Neural crest cell (in vitro differentiated cells): ENCODE measurements around the gene LAGE3. TPM values are rescaled to one million over a fixed set of nuclear protein-coding genes. Genes with fewer than 3 reads are reported as not detected.

Source experiments
- DNase-seq: peaks from one replicate; pipeline ENCODE4 v3.0.0; 2021; ENCODE audit warnings: low read depth, mixed read lengths, low spot score
- H3K27ac Mint-ChIP-seq: one replicate; pipeline ENCODE4 v1.8.0; 2021; ENCODE audit warnings: mild to moderate bottlenecking, mixed read lengths; ENCODE audit not compliant: unreplicated experiment
- H3K27me3 Mint-ChIP-seq: 2 replicates; pipeline ENCODE4 v1.8.0; 2021; ENCODE audit warnings: low read depth, mild to moderate bottlenecking, mixed read lengths
- H3K36me3 Mint-ChIP-seq: 2 replicates; pipeline ENCODE4 v1.8.0; 2021; ENCODE audit warnings: low read depth, mild to moderate bottlenecking, mixed read lengths
- H3K4me1 Mint-ChIP-seq: 2 replicates; pipeline ENCODE4 v1.8.0; 2021; ENCODE audit warnings: mixed read lengths
- H3K4me3 Mint-ChIP-seq: one replicate; pipeline ENCODE4 v1.8.0; 2021; ENCODE audit warnings: mild to moderate bottlenecking, mixed read lengths
- H3K9me3 Mint-ChIP-seq: 2 replicates; pipeline ENCODE4 v1.8.0; 2021; ENCODE audit warnings: mixed read lengths
- CTCF ChIP-seq: fragments of 200-600 bp; sonication (generic); conservative IDR thresholded peaks from 2 replicates; pipeline ENCODE4 v1.5.0; 2021; ENCODE audit warnings: antibody characterized with exemption, mild to moderate bottlenecking
- total RNA-seq: library from RNA; stranded (reverse); gene quantifications from 2 replicates; pipeline ENCODE4 v1.2.1, GENCODE V29; 2021

The LAGE3 gene
- total RNA-seq, 1 donor from 2014 or later = 22.6 TPM

GRCh38 chrX:154488336-154489075, 9.4 kb upstream of the LAGE3 start:
- peaks cover 5% of the 10 kb centered on the region for H3K36me3 Mint-ChIP-seq
- no peaks in the 10 kb centered on the region for H3K9me3 Mint-ChIP-seq
- no peaks in the 10 kb centered on the region for H3K27me3 Mint-ChIP-seq
- H3K27ac Mint-ChIP-seq = no peak overlapping the region
- DNase-seq = no peak
- no peak for TF ChIP-seq CTCF
- H3K4me1 Mint-ChIP-seq = peaks cover 6% of the 10 kb centered on the region
- peak overlapping the region; percentile 87 for H3K4me3 Mint-ChIP-seq

- Mint-ChIP-seq H3K9me3 (no peaks in the 10 kb centered on the region), H3K36me3 (peaks cover 9% of the 10 kb centered on the region), H3K4me3 (peak overlapping the region; percentile 87), H3K27ac (no peak overlapping the region), H3K4me1 (peaks cover 6% of the 10 kb centered on the region), H3K27me3 (no peaks in the 10 kb centered on the region)
- TF ChIP-seq CTCF = no peak
- no peak for DNase-seq
Measured at GRCh38 chrX:154487518-154488290, 8.6 kb upstream of the LAGE3 start.

- no peaks in the 10 kb centered on the region for H3K27me3 Mint-ChIP-seq
- H3K4me1 Mint-ChIP-seq = peaks cover 6% of the 10 kb centered on the region
- DNase-seq = peak; percentile 31
- peaks cover 12% of the 10 kb centered on the region for H3K36me3 Mint-ChIP-seq
- no peak within 1 kb of the TSS for H3K27ac Mint-ChIP-seq
- no peak for TF ChIP-seq CTCF
- peak within 1 kb of the TSS; percentile 87 for H3K4me3 Mint-ChIP-seq
- no peaks in the 10 kb centered on the region for H3K9me3 Mint-ChIP-seq
Measured at GRCh38 chrX:154486396-154487207, 7.5 kb upstream of the LAGE3 start, which contains the start of gene UBL4A. Gene UBL4A, minus strand, starts transcription at chrX:154486615. Its CDS starts 31 bp downstream, at chrX:154486584.

- no peak for DNase-seq
- H3K4me3 Mint-ChIP-seq = no peak overlapping the region
- peaks cover 6% of the 10 kb centered on the region for H3K4me1 Mint-ChIP-seq
- no peak for TF ChIP-seq CTCF
- H3K27ac Mint-ChIP-seq = no peak overlapping the region
- H3K36me3 Mint-ChIP-seq = peaks cover 14% of the 10 kb centered on the region
- H3K27me3 Mint-ChIP-seq = no peaks in the 10 kb centered on the region
- no peaks in the 10 kb centered on the region for H3K9me3 Mint-ChIP-seq
Measured at GRCh38 chrX:154486052-154486395, 6.9 kb upstream of the LAGE3 start.
